GM12892 (cell line): ENCODE results near the gene MARCKS.

ENCODE experiments used
- POLR2A ChIP-seq: IDR thresholded peaks from 2 replicates; pipeline ENCODE4 v1.6.1; 2011; ENCODE audit warnings: low read depth, low read length, control low read depth
- TAF1 ChIP-seq: IDR thresholded peaks from 2 replicates; pipeline ENCODE4 v1.6.1; 2011; ENCODE audit warnings: low read depth, mild to moderate bottlenecking, control low read depth, low read length, borderline replicate concordance

GRCh38 chr6:113837170-113837569 is 20.0 kb upstream of the MARCKS start:
- TF ChIP-seq POLR2A (no peak), TAF1 (no peak)
